Nephron (organoid): ENCODE data around the gene GAL3ST2.
A peak's percentile ranks its signal among the peaks of the same experiment; 100 is the strongest.
"Not testable (repeated sequence)": the region's sequence is repeated elsewhere in the genome, so short reads cannot be mapped to it uniquely, and the experiment has no call there.

Source experiments
- H3K27ac Mint-ChIP-seq, 3 experiments: 2 replicates each; pipeline ENCODE4 v1.8.0; 2020; ENCODE audit warnings: mixed read lengths in 3 of 3, mild to moderate bottlenecking in 2 of 3, moderate library complexity in 1 of 3
- H3K27me3 Mint-ChIP-seq: 2 replicates; pipeline ENCODE4 v1.8.0; 2021; ENCODE audit warnings: low read depth, mild to moderate bottlenecking, moderate library complexity, mixed read lengths
- H3K36me3 Mint-ChIP-seq: 2 replicates; pipeline ENCODE4 v1.8.0; 2020; ENCODE audit warnings: low read depth, mixed read lengths
- H3K4me1 Mint-ChIP-seq: 2 replicates; pipeline ENCODE4 v1.8.0; 2020; ENCODE audit warnings: mixed read lengths
- H3K4me3 Mint-ChIP-seq, 3 experiments: 2 replicates each; pipeline ENCODE4 v1.8.0; 2020; ENCODE audit warnings: mild to moderate bottlenecking in 3 of 3, mixed read lengths in 3 of 3, moderate library complexity in 2 of 3
- H3K9me3 Mint-ChIP-seq: 2 replicates; pipeline ENCODE4 v1.8.0; 2020; ENCODE audit warnings: mixed read lengths
- CTCF ChIP-seq, 3 experiments: fragments of 200-600 bp; sonication (generic); IDR thresholded peaks; one replicate each; pipeline ENCODE4 v1.5.0; 2021; ENCODE audit warnings: antibody characterized with exemption in 3 of 3; ENCODE audit not compliant: unreplicated experiment in 3 of 3

The GAL3ST2 gene

GRCh38 chr2:241821460-241822263 is 45.0 kb downstream of the GAL3ST2 start:
- Mint-ChIP-seq H3K4me3 (no peak overlapping the region), H3K36me3 (peaks cover 9% of the 10 kb centered on the region), H3K9me3 (peaks cover 26% of the 10 kb centered on the region), H3K27ac (peak overlapping the region in 1 of 3 experiments; percentile 18), H3K4me1 (peaks cover 18% of the 10 kb centered on the region), H3K27me3 (peaks cover 13% of the 10 kb centered on the region)
- no peak for TF ChIP-seq CTCF (IDR thresholded peaks at IDR 0.05; ENCODE audit: unreplicated experiment in 3 of 3)

DNA sequence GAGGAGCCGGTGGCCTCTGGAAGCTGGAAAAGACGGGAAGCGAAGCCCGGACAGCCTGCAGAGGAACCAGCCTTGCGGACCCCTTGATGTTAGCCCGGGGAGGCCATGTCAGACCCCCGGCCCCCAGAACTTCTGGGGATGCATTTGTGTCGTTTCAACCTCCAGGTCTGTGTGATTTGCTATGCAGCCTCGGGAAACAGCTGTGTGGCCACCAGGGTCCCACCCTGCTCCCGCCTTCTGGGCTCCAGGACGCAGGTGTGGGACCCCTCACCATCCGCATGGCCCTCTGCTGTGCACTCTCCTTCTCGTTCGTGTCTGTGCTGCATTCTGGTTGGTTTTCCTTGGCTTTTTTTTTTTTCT is 45.6 kb downstream of the GAL3ST2 start:
- TF ChIP-seq CTCF (IDR thresholded peaks at IDR 0.05; ENCODE audit: unreplicated experiment in 3 of 3), result no peak
- Mint-ChIP-seq H3K36me3 (peaks cover 9% of the 10 kb centered on the region), H3K27ac (peak overlapping the region in 1 of 3 experiments; percentile 39), H3K27me3 (peaks cover 15% of the 10 kb centered on the region), H3K9me3 (peaks cover 32% of the 10 kb centered on the region), H3K4me1 (peaks cover 17% of the 10 kb centered on the region), H3K4me3 (no peak overlapping the region)

- not testable (repeated sequence) for H3K4me3 Mint-ChIP-seq, H3K36me3 Mint-ChIP-seq
- H3K9me3 Mint-ChIP-seq, result peaks cover 43% of the 10 kb centered on the region
- peak overlapping the region in 1 of 3 experiments; percentile 35 for H3K27ac Mint-ChIP-seq
- H3K4me1 Mint-ChIP-seq, result peaks cover 13% of the 10 kb centered on the region
- H3K27me3 Mint-ChIP-seq, result peaks cover 14% of the 10 kb centered on the region
Observed at GRCh38 chr2:241823531-241824437, 47.2 kb downstream of the GAL3ST2 start.

- Mint-ChIP-seq H3K9me3 (peaks cover 60% of the 10 kb centered on the region), H3K27me3 (peaks cover 14% of the 10 kb centered on the region), H3K27ac (no peak overlapping the region), H3K4me1 (peaks cover 13% of the 10 kb centered on the region), H3K4me3 (no peak overlapping the region), H3K36me3 (peaks cover 9% of the 10 kb centered on the region)
- TF ChIP-seq CTCF (IDR thresholded peaks at IDR 0.05; ENCODE audit: unreplicated experiment in 3 of 3), result no peak
Observed at GRCh38 chr2:241827394-241827793, 50.8 kb downstream of the GAL3ST2 start.

GRCh38 chr2:241833101-241833663 is 56.6 kb downstream of the GAL3ST2 start:
- peaks cover 33% of the 10 kb centered on the region for H3K4me1 Mint-ChIP-seq

DNA sequence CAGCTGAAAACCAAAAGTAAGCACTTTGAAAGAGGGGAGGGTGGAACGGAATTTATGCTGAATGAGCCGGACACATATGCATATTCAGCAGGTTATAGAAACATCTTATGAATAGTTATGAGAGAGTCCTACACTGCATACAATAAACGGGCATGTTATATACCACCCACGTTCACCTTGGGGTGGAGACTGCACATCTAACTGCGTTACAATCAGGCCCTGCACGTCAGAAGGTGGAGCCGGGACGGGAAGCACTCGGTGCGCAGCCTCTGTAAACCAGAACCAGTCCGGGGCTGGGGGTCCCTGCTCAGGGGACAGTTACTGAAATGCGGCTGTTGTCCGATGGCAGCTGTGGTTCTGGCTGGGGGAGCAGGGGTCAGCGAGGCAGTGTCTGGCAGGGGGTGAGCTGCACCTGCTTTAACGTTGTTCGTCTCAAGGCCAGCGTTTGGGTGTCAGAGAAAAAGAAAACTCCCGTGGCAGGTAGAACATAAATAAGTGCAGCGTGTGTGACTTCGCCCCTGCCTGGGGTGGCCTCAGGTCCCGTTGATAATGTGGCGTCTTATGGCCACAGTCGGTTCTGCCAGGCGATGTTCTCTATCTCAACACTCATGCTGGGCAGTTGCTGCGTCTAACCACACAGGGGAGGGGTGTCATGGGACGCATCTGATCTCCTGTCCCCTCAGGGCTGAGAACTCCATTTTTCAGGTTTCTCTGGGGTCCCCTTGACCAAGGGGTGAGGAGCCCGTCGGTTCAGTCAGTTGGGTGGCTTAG is 57.3 kb downstream of the GAL3ST2 start:
- peaks cover 38% of the 10 kb centered on the region for H3K4me1 Mint-ChIP-seq
- H3K27me3 Mint-ChIP-seq, result peaks cover 12% of the 10 kb centered on the region
- H3K27ac Mint-ChIP-seq, result peak overlapping the region; percentile 60 to 90 (median 75)
- H3K36me3 Mint-ChIP-seq, result not testable (repeated sequence)
- peak overlapping the region in 1 of 3 experiments; percentile 16 for H3K4me3 Mint-ChIP-seq
- peaks cover 34% of the 10 kb centered on the region for H3K9me3 Mint-ChIP-seq

More at GRCh38 chr2:241833101-241833663, 56.6 kb downstream of the GAL3ST2 start:
- Mint-ChIP-seq H3K27me3 (peaks cover 12% of the 10 kb centered on the region), H3K9me3 (peaks cover 37% of the 10 kb centered on the region), H3K27ac (peak overlapping the region; percentile 60 to 90 (median 75)), H3K4me3 (peak overlapping the region in 1 of 3 experiments; percentile 16), H3K36me3 (no peaks in the 10 kb centered on the region)
- TF ChIP-seq CTCF (IDR thresholded peaks at IDR 0.05; ENCODE audit: unreplicated experiment in 3 of 3), result no peak
